ENCODE data around the gene CYP2J2.

GRCh38 chr1:59880735-59881134, 45.8 kb downstream of the CYP2J2 start:
- TF ChIP-seq POLR2A (IDR thresholded peaks at IDR 0.05; ENCODE audit: low read depth, low read length), result no peak
- TF ChIP-seq CTCF (IDR thresholded peaks at IDR 0.05; ENCODE audit: extremely low read depth in 1 of 2, insufficient read depth in 1 of 2, low read depth in 1 of 2, low read length in 2 of 2), result no peak
- no peak for TF ChIP-seq FOS (IDR thresholded peaks at IDR 0.05; ENCODE audit: borderline replicate concordance, insufficient read depth, low read length)
- no peak for TF ChIP-seq GATA2 (IDR thresholded peaks at IDR 0.05; ENCODE audit: insufficient read depth, insufficient read length, low read depth, low read length)

All from endothelial cell of umbilical vein (primary cell).